ENCODE results near the gene PRSS23.

The PRSS23 gene

GRCh38 chr11:86787656-86788055, 12.7 kb upstream of the PRSS23 start:
- no peak for DNase-seq (ENCODE audit: low read depth)
- H3K4me3 ChIP-seq (ENCODE audit: low read depth, low read length): no peak overlapping the region
- TF ChIP-seq CTCF (IDR thresholded peaks at IDR 0.05; ENCODE audit: insufficient read depth, low read depth, low read length, missing control alignments): no peak

GRCh38 chr11:86790195-86790725, 10.1 kb upstream of the PRSS23 start:
- no peak for DNase-seq (ENCODE audit: low read depth)
- TF ChIP-seq CTCF (IDR thresholded peaks at IDR 0.05; ENCODE audit: insufficient read depth, low read depth, low read length, missing control alignments): no peak
- H3K4me3 ChIP-seq (ENCODE audit: low read depth, low read length): no peak overlapping the region

- no peak overlapping the region for H3K4me3 ChIP-seq (ENCODE audit: low read depth, low read length)
- TF ChIP-seq CTCF (IDR thresholded peaks at IDR 0.05; ENCODE audit: insufficient read depth, low read depth, low read length, missing control alignments): no peak
- DNase-seq (ENCODE audit: low read depth): no peak
Observed at GRCh38 chr11:86790867-86791849, 9.2 kb upstream of the PRSS23 start.

GRCh38 chr11:86792150-86792549, 8.2 kb upstream of the PRSS23 start:
- no peak for DNase-seq (ENCODE audit: low read depth)
- TF ChIP-seq CTCF (IDR thresholded peaks at IDR 0.05; ENCODE audit: insufficient read depth, low read depth, low read length, missing control alignments): no peak
- no peak overlapping the region for H3K4me3 ChIP-seq (ENCODE audit: low read depth, low read length)

GRCh38 chr11:86793307-86793706, 7.0 kb upstream of the PRSS23 start:
- TF ChIP-seq CTCF (IDR thresholded peaks at IDR 0.05; ENCODE audit: insufficient read depth, low read depth, low read length, missing control alignments): no peak
- H3K4me3 ChIP-seq (ENCODE audit: low read depth, low read length): no peak overlapping the region
- DNase-seq (ENCODE audit: low read depth): no peak

GRCh38 chr11:86795511-86795910, 4.8 kb upstream of the PRSS23 start:
- no peak for TF ChIP-seq CTCF (IDR thresholded peaks at IDR 0.05; ENCODE audit: insufficient read depth, low read depth, low read length, missing control alignments)
- no peak overlapping the region for H3K4me3 ChIP-seq (ENCODE audit: low read depth, low read length)

More at GRCh38 chr11:86795511-86795910, 4.8 kb upstream of the PRSS23 start:
- no peak for DNase-seq (ENCODE audit: low read depth)
